Fibroblast of pulmonary artery (primary cell): ENCODE results near the gene PTPA.
A peak's percentile ranks its signal among the peaks of the same experiment; 100 is the strongest.

ENCODE experiments used
- DNase-seq: peaks from one replicate; pipeline ENCODE4 v3.0.0-alpha.2; 2010; ENCODE audit warnings: low read depth
- H3K4me3 ChIP-seq: replicated peaks from 2 replicates; pipeline ENCODE4 v1.5.1; 2011; ENCODE audit warnings: low read depth, mild to moderate bottlenecking, control low read depth, low read length, moderate library complexity
- TF ChIP-seq, protein P1 (sequence below): IDR thresholded peaks from 2 replicates; pipeline ENCODE4 v1.5.1; 2011; ENCODE audit warnings: mild to moderate bottlenecking, control low read depth, low read length, inconsistent platforms; ENCODE audit errors: missing control alignments

Gene PTPA

DNA sequence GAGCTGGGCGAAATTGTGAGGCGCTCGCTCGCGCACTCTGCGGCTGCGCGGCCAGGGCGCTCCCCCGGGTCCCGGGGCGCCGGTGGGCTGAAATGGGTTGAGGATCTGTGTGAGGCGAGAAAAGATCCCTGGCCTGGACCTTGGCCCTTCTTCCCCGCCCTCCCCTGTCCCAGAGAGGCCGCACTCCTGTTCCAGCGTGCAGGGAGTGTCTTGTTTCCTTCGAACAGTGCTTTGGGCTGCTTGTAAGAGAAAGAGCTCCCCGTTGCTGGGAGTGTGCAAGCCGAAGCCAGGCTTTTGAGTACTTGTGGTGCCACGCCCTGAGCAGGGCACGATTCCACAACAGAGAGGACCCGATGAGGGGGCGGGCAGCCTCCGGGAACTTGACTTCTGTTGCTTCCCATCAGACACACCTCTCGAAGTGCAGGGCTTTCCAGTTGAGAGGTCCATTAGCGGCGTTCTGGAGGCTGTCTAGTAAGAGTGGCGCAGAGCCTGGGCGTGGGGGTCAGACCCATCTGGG is 29.8 kb upstream of the PTPA start:
- H3K4me3 ChIP-seq, result peak overlapping the region; percentile 83
- DNase-seq, result no peak
- TF ChIP-seq, protein P1, sequence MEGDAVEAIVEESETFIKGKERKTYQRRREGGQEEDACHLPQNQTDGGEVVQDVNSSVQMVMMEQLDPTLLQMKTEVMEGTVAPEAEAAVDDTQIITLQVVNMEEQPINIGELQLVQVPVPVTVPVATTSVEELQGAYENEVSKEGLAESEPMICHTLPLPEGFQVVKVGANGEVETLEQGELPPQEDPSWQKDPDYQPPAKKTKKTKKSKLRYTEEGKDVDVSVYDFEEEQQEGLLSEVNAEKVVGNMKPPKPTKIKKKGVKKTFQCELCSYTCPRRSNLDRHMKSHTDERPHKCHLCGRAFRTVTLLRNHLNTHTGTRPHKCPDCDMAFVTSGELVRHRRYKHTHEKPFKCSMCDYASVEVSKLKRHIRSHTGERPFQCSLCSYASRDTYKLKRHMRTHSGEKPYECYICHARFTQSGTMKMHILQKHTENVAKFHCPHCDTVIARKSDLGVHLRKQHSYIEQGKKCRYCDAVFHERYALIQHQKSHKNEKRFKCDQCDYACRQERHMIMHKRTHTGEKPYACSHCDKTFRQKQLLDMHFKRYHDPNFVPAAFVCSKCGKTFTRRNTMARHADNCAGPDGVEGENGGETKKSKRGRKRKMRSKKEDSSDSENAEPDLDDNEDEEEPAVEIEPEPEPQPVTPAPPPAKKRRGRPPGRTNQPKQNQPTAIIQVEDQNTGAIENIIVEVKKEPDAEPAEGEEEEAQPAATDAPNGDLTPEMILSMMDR, result no peak

DNA sequence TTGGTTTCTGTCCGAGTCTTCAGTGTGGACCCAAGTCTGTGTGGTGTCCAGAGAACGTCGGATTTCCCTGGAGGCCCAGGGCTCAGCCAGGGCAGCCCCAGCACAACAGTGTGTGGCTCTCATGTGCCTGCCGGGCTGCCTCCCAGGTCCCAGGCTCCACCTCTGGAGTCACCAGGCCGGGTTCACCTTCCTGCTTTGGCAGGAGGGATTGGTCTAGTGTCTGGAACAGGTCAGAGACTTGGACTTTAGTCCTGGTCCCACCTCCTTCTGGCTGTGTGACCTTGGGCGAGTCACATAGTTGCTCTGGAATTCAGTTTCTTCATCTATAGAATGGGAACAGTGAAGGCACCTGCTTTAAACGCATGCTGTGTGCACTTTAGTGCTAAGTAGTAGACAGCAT is 27.1 kb upstream of the PTPA start:
- H3K4me3 ChIP-seq, result no peak overlapping the region
- DNase-seq, result no peak
- TF ChIP-seq, protein P1, result no peak

DNA sequence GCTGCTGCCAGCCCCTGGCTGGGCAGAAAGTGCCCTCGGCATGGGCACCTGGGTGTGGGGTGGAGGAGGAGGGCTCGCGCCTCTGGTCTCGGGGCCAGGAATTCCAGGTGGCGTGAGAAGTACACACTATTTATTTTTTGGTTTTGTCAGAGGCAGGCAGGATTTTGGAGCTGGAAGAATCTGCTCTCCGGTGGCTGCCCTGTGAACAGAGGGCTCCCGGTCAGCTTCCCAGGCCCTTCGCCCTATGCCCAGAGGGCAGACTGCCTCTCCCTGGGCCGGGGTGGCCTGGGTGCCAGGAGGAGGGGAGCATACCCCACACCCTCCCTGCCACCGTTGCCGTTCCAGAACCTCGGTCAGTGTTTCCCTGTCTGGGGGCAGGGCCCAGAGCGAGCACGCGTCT is 22.0 kb upstream of the PTPA start:
- H3K4me3 ChIP-seq, result no peak overlapping the region
- DNase-seq, result no peak
- TF ChIP-seq, protein P1, result no peak

DNA sequence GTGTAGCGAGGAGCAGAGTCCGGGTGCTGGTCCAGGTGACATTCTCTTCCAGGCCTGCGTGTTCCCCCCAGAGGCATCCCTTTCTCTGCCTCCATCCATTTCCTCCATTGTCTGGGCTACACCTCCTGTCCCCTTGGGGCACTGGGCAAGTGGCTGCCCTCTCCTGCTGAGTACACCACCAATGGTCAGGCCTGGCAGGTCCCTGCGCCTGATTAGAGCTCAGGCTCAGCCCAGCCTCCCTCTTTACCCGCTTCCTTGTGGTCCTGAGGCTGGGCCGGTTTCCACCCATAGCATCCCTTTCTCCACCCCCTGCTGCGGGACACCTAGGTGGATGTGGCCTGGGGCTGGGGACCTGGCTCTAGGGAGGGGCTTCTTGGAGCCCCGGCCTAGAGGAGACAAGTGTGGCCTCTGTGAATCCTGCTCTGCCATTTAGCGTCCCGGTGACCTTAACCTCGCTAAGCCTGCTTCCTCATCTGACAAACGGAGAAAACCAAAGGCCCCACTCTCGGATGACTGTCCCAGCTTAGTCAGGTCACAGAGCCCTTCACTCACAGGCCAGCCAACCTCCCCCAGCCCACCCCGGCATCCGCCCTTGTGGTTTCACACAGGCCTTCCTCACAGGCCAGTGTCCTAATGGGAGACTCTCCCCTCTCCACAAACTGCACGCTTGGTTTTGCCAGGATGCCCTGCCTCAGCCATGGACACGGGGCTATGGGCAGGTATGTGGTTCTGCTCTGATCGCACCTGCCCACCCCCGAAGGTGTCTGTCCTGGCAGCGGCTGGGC is 17.4 kb upstream of the PTPA start:
- DNase-seq, result no peak
- TF ChIP-seq, protein P1, result no peak
- H3K4me3 ChIP-seq, result no peak overlapping the region

DNA sequence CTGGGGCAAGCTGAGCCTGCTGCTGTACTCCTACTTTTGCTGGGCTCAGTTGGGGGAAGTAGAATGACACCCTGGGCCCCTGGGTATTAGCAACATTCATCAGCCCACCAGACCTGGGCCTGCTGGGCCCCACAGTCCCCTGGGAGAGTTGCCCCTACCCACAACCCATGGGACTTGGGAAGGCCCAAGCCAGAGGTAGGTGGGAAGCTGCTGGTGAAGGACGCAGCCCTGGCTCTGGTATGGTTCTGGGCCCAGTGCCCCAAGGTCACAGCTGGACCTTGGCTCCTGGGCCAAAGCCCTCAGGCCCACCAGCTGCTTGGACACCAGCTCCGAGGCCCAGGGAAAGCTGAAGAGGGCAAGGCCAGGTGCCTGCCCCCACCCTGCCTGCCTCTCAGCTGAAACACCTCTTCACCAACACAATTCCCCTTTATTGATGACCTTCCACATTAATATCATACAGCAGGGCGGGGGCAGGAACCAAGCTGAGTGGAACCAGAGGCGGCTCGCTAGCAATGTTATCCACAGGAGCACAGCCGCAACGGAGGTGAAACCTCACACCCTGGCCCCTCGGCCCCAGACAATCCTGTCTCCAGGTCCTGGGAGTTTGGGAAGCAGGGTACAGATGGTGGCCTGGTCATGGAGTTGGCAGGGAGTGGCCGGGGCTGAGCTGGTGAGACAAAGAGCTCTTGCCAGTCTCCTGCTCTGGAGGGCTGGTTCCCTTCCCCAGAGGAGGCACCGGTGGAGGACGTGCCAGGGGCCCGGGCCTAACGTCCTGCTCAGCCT is 16.6 kb upstream of the PTPA start:
- TF ChIP-seq, protein P1, result no peak
- DNase-seq, result no peak
- no peak overlapping the region for H3K4me3 ChIP-seq

DNA sequence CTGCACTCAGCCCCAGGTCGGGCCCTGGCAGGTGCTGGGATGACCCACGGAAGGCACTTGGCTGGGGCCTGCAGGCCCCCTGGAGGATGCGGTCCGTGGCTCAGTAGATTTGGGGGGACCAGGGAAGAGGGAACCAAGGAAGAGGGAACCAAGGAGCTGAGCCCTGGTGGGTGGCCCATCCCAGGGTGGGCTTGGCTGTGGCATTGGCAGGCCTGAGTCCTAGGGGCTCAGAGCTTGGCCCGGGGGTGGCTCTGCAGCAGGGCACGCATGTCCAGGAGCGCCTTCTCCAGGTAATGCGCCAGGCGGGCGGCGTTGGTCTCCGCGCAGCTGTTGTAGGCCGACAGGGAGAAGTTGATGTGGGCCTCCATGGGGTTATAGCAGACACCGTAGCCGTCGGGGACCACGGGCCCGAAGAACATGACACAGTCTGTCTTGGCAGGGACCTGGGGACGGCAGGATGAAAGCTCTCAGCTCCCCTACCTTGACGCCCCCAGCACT is 16.0 kb upstream of the PTPA start:
- TF ChIP-seq, protein P1, result no peak
- DNase-seq, result no peak
- no peak overlapping the region for H3K4me3 ChIP-seq
